ENCODE measurements around the gene ADAM8.
"Not testable (repeated sequence)": the region's sequence is repeated elsewhere in the genome, so short reads cannot be mapped to it uniquely, and the experiment has no call there.

The ADAM8 gene

GRCh38 chr10:133229265-133230043 is 47.2 kb downstream of the ADAM8 start:
- DNase-seq = no peak

- no peak for DNase-seq
Measured at GRCh38 chr10:133227256-133227655, 49.4 kb downstream of the ADAM8 start.

- DNase-seq = no peak
Measured at GRCh38 chr10:133226251-133226808, 50.3 kb downstream of the ADAM8 start.

- no peak for DNase-seq
Measured at GRCh38 chr10:133225707-133226191, 50.9 kb downstream of the ADAM8 start.

GRCh38 chr10:133224756-133225372 is 51.8 kb downstream of the ADAM8 start:
- DNase-seq = no peak

GRCh38 chr10:133224076-133224475 is 52.6 kb downstream of the ADAM8 start:
- DNase-seq = no peak

GRCh38 chr10:133221756-133222155 is 54.9 kb downstream of the ADAM8 start:
- DNase-seq = not testable (repeated sequence)

GRCh38 chr10:133221331-133221730 is 55.3 kb downstream of the ADAM8 start:
- no peak for DNase-seq

- DNase-seq = no peak
Measured at GRCh38 chr10:133219782-133220181, 56.9 kb downstream of the ADAM8 start.

GRCh38 chr10:133218891-133219290 is 57.8 kb downstream of the ADAM8 start:
- DNase-seq = no peak

- DNase-seq = no peak
Measured at GRCh38 chr10:133217800-133218589, 58.7 kb downstream of the ADAM8 start.

GRCh38 chr10:133216776-133217175 is 59.9 kb downstream of the ADAM8 start:
- no peak for DNase-seq

- no peak for DNase-seq
Measured at GRCh38 chr10:133215586-133215985, 61.1 kb downstream of the ADAM8 start.

- DNase-seq = no peak
Measured at GRCh38 chr10:133214468-133215410, 61.9 kb downstream of the ADAM8 start.

GRCh38 chr10:133213641-133214467 is 62.8 kb downstream of the ADAM8 start:
- DNase-seq = no peak

- DNase-seq = no peak
Measured at GRCh38 chr10:133212853-133213494, 63.7 kb downstream of the ADAM8 start.

Data from NCI-H345 (cell line).